GM12873 (cell line): Measurements from ENCODE around the gene VGLL4.

Experiments
- TF ChIP-seq, protein P1 (sequence below): IDR thresholded peaks from 2 replicates; pipeline ENCODE4 v1.5.1; 2012; ENCODE audit warnings: low read depth, mild to moderate bottlenecking, moderate library complexity, low read length, control low read depth; ENCODE audit not compliant: insufficient read depth; ENCODE audit errors: missing control alignments

VGLL4 gene

DNA sequence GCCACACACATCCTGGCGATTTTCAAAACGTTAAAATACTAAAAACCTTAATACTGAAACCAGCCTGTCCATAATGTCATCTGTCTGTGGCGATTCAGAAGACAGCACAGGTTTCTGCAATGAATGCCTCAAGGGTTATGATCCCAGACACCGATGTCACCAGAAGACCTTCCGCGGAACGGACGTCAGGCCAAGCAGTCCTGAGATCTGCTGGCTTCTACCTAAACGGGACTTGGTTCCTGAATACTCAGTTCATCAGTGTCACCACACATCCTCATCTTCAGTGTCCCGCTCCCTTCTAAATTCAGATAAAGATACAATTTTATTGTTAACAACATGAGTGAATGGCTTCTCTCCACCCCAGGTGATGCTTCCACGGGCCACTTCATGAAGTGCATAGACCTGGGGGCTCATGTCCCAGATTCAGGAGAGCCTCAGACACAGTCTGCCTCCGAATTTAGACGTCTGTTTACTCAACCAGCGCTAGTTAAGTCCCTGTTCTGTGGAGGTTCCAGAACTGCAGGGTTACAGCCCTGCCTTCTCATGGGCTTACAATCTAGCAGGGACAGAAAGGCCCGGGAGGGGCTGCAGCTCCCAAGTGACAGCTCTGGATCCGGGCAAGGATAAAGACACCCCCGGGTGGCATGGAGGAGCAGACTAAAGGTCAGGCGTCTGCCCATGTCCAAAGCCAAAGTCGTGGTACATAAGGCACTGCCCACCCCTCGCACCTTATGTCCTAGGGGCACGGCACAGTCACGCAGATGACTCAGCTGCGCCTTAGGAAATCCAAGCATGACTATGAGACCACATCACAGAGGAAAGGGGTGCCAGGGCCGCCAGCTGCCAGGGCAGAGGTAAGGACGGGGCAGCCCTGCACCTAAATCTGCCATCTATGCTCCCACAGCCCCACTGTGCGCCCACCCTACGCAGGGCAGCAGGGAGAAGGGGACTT, 75.9 kb downstream of the VGLL4 start:
- TF ChIP-seq, protein P1, sequence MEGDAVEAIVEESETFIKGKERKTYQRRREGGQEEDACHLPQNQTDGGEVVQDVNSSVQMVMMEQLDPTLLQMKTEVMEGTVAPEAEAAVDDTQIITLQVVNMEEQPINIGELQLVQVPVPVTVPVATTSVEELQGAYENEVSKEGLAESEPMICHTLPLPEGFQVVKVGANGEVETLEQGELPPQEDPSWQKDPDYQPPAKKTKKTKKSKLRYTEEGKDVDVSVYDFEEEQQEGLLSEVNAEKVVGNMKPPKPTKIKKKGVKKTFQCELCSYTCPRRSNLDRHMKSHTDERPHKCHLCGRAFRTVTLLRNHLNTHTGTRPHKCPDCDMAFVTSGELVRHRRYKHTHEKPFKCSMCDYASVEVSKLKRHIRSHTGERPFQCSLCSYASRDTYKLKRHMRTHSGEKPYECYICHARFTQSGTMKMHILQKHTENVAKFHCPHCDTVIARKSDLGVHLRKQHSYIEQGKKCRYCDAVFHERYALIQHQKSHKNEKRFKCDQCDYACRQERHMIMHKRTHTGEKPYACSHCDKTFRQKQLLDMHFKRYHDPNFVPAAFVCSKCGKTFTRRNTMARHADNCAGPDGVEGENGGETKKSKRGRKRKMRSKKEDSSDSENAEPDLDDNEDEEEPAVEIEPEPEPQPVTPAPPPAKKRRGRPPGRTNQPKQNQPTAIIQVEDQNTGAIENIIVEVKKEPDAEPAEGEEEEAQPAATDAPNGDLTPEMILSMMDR: no peak

DNA sequence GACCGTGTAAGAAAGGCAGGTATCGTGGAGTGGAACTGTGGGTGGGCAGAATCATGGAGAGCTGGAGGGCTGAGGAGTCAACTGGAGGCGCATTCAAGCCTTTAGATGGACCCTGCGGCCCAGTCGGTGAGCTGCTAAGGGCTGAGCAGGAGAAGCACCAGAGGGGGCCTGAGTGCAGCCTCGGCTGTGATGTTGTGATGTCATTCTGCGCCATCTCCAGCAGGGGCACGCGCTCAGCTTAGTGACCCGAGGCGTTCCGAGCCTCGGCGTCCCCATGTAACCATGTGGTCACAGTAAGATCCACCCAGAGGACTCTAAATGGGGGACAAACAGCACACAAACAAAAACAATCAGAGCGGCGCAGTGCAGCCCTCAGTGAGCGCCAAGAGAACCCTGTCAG, 76.8 kb downstream of the VGLL4 start:
- TF ChIP-seq, protein P1: no peak

DNA sequence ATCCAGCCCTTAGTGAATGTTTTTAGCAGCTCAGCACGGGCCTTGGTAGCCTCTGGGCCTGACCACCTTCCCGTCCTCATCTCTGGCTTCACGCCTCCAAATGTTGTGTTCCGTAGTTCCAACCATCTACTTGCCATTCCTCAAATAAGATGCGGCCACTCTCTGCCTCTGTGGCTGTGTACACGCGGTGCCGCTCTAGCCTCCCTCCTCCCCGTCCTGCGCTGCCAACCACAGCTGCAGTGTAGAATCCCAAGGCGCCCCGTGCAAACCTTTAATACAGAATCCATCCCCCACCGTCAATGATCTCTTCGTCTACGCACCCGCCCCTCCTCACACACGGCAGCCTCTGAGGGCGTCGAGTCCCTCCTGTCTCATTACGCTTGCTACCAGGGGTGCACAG, 77.2 kb downstream of the VGLL4 start:
- TF ChIP-seq, protein P1: no peak

DNA sequence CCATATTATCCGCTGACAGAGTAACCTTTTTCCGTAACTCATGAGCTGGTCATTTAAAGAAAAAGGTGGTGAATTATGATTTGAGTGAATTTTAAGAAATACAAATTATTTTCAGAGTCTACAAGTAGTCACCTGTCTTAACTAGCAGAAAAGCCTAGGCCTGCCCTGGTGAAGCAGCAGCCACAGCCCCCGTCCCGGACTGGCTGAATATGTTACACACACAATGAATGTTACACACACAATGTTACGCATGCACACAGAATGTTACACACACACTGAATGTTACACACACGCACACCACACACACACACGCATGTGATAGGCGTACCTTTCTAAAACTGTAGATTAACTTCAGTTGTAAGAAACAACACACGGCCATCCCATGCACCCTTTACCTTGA, 77.8 kb downstream of the VGLL4 start:
- TF ChIP-seq, protein P1: no peak

DNA sequence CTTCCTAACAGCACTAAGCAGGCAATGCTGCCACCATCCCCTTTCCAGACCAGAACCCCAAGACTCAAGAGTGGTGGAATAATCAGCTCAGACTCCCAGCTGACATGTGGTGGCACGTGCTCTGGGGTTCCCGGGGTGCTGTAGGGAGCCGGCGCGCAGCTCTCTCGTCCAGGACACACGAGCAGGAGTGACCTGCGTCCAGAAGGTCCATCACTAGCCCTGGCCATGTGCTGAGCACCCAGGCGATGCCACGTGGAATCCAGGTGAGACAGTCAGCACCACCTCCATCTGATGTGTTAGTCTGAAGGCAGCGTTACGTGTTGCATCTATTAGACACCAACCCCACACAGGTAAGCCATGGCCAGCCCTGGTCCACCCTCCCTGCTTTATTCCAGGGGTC, 78.2 kb downstream of the VGLL4 start:
- TF ChIP-seq, protein P1: no peak

DNA sequence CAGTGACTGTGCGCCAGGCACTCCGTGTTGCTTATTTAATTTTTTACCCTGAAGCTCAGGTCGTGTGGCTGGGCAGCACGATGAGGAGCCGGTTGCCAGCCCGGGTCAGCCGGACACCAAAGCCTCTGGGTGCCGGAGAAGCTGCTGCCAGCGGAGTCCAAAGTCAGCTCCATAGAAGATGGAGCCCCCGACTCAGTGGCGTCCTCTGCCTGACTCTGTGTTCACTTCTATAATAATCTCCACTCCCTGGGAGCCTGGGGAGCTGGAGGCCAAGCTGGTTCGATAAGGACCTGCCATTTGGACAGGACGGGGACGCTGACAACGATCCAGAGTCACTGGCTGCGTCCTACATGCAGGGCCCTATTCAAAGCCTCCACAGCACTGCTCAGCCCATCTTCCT, 78.6 kb downstream of the VGLL4 start:
- TF ChIP-seq, protein P1: no peak

DNA sequence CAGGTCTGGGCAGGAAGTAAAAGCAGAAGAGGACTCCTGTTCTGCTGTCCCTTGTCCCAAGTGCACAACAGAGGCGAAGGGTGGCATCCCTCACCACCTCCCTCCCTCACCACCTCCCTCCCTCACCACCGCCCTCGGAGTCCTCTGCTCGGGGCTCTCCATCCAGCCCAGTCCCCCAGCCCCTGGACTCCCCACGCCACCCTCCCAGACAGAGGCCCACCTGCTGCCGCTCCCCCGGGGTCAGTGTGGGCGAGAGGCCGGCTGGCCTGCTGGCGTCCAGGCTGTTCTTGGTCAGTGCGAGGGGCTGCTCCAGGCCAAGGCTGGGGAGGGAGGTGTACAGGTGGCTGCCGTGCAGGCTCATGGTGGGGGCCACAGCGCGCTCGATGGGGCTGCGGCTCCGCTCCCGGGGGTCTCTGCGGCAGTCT, 79.1 kb downstream of the VGLL4 start:
- TF ChIP-seq, protein P1: no peak
